OCI-LY3 (cell line): ENCODE results near the gene DNAJA2.

Source experiments
- H2AFZ ChIP-seq: fragments of 200-600, 300-600 bp; shearing (Covaris generic); 2 replicates; pipeline ENCODE4 v1.6.0; 2014; ENCODE audit warnings: antibody characterized with exemption, low read depth, low read length
- H3K27ac ChIP-seq: fragments of 200-600, 300-600 bp; sonication (generic); 2 replicates; pipeline ENCODE4 v1.5.1; 2014; ENCODE audit warnings: mild to moderate bottlenecking, low read length, moderate library complexity, mixed read lengths
- H3K27me3 ChIP-seq: fragments of 200-600, 300-600 bp; sonication (generic); 2 replicates; pipeline ENCODE4 v1.6.1; 2014; ENCODE audit warnings: low read depth, low read length, mixed read lengths
- H3K36me3 ChIP-seq: fragments of 200-600, 300-600 bp; sonication (generic); replicated peaks from 2 replicates; pipeline ENCODE3; 2014; ENCODE audit warnings: low read depth, low read length, mixed read lengths
- H3K4me1 ChIP-seq: fragments of 300-600, 200-600 bp; sonication (generic); 2 replicates; pipeline ENCODE4 v1.6.1; 2014; ENCODE audit warnings: low read length, mixed read lengths
- H3K4me2 ChIP-seq: fragments of 200-600, 300-600 bp; sonication (generic); 2 replicates; pipeline ENCODE4 v1.6.1; 2014; ENCODE audit warnings: low read length, mixed read lengths
- H3K4me3 ChIP-seq: fragments of 300-600, 200-600 bp; sonication (generic); 2 replicates; pipeline ENCODE4 v1.5.1; 2014; ENCODE audit warnings: antibody characterized with exemption, mild to moderate bottlenecking, low read length, moderate library complexity
- H3K79me2 ChIP-seq: fragments of 300-600, 200-600 bp; shearing (Covaris generic); 2 replicates; pipeline ENCODE4 v1.6.1; 2014; ENCODE audit warnings: mild to moderate bottlenecking, low read length, mixed read lengths
- H3K9ac ChIP-seq: fragments of 300-600, 200-600 bp; shearing (Covaris generic); 2 replicates; pipeline ENCODE4 v1.6.0; 2014; ENCODE audit warnings: mild to moderate bottlenecking, low read length, moderate library complexity
- H3K9me3 ChIP-seq: fragments of 200-600, 300-600 bp; shearing (Covaris generic); 2 replicates; pipeline ENCODE4 v1.6.1; 2014; ENCODE audit warnings: low read length, mixed read lengths; ENCODE audit not compliant: insufficient read depth
- H4K20me1 ChIP-seq: fragments of 200-600, 300-600 bp; sonication (generic); 2 replicates; pipeline ENCODE4 v1.6.1; 2016; ENCODE audit warnings: low read length, mixed read lengths; ENCODE audit not compliant: insufficient read depth
- EZH2phosphoT487 ChIP-seq: fragments of 200-600 bp; shearing (Covaris generic); IDR thresholded peaks from 2 replicates; pipeline ENCODE4 v1.6.1; 2018; ENCODE audit warnings: antibody characterized with exemption, mixed run types, low read depth
- TF ChIP-seq, protein P1 (sequence below): fragments of 200-600, 300-600 bp; sonication (generic); IDR thresholded peaks from 2 replicates; pipeline ENCODE4 v1.5.1; 2014; ENCODE audit warnings: antibody characterized with exemption, low read length, low read depth

DNAJA2 gene

DNA sequence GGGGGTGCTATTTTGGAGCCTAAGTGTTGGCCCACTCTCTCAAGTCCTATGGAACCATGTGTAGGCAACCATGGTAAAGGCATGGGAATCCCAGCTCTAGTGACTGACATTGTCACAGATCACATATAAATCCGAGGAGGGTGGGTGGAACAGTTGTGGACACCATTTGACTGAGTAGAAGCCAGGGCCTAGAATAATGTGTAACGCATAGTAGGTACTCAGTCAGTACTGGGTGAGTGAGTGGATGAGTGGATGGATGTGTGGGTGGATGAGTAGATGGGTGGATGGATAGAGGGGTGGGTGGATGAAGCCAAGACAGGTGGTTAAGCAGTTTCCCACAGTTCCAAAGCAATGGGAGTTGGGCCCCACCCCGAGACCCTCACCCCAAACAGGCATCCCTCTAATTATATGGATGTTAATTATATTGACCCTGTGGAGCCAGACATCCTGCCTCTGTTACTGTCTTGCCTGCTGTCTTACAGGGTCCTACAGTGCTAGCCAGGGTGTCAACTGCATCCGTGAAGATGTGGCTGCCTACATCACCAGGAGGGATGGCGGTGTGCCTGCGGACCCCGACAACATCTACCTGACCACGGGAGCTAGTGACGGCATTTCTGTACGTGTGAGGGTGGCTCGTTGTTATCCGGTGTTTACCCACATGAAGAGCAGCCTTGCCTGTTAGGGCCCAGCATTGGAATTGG, 67.0 kb downstream of the DNAJA2 start:
- H2AFZ ChIP-seq = no peak overlapping the region
- TF ChIP-seq, protein P1, sequence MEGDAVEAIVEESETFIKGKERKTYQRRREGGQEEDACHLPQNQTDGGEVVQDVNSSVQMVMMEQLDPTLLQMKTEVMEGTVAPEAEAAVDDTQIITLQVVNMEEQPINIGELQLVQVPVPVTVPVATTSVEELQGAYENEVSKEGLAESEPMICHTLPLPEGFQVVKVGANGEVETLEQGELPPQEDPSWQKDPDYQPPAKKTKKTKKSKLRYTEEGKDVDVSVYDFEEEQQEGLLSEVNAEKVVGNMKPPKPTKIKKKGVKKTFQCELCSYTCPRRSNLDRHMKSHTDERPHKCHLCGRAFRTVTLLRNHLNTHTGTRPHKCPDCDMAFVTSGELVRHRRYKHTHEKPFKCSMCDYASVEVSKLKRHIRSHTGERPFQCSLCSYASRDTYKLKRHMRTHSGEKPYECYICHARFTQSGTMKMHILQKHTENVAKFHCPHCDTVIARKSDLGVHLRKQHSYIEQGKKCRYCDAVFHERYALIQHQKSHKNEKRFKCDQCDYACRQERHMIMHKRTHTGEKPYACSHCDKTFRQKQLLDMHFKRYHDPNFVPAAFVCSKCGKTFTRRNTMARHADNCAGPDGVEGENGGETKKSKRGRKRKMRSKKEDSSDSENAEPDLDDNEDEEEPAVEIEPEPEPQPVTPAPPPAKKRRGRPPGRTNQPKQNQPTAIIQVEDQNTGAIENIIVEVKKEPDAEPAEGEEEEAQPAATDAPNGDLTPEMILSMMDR = no peak
- no peak for TF ChIP-seq EZH2phosphoT487
- H3K9me3 ChIP-seq = no peaks in the 10 kb centered on the region
- H3K4me2 ChIP-seq = no peak overlapping the region
- H3K27me3 ChIP-seq = no peaks in the 10 kb centered on the region
- H3K4me3 ChIP-seq = no peak overlapping the region
- peaks cover 23% of the 10 kb centered on the region for H3K4me1 ChIP-seq
- no peaks in the 10 kb centered on the region for H3K79me2 ChIP-seq
- no peaks in the 10 kb centered on the region for H3K36me3 ChIP-seq
- no peak overlapping the region for H3K9ac ChIP-seq
- H4K20me1 ChIP-seq = no peaks in the 10 kb centered on the region
- H3K27ac ChIP-seq = no peak overlapping the region
